Activated B cell treated with CpG ODN at 0.5 μM for 24 hours (primary cell): Measurements from ENCODE around the gene IQGAP3. TPM values are rescaled to one million over a fixed set of nuclear protein-coding genes. Genes with fewer than 3 reads are reported as not detected.
"Not testable (repeated sequence)": the region's sequence is repeated elsewhere in the genome, so short reads cannot be mapped to it uniquely, and the experiment has no call there.

Experiments
- ATAC-seq: fragments of 200-7000 bp; cut with Tn5 transposase; one replicate; pipeline ENCODE4 v1.10.0; 2021; ENCODE audit warnings: low read depth, mild to moderate bottlenecking, moderate library complexity
- CTCF ChIA-PET: fragments of 350-600 bp; sonication (Branson Sonifier 250); formaldehyde crosslinking; loops from one replicate; lab custom pipeline; 2021; ENCODE audit warnings: antibody characterized with exemption; lab: Charles Lee
- POLR2A ChIA-PET: fragments of 350-600 bp; sonication (Branson Sonifier 250); formaldehyde crosslinking; loops from one replicate; lab custom pipeline; 2021; ENCODE audit warnings: antibody characterized with exemption; lab: Charles Lee
- DNase-seq: peaks from one replicate; pipeline ENCODE4 v3.0.0; 2022
- H3K27ac Mint-ChIP-seq: one replicate; pipeline ENCODE4 v1.8.0; 2020; ENCODE audit warnings: mixed read lengths
- H3K27me3 Mint-ChIP-seq: one replicate; pipeline ENCODE4 v1.8.0; 2021; ENCODE audit warnings: mixed read lengths
- H3K36me3 Mint-ChIP-seq: one replicate; pipeline ENCODE4 v1.8.0; 2021; ENCODE audit warnings: low read depth, mixed read lengths
- H3K4me1 Mint-ChIP-seq: one replicate; pipeline ENCODE4 v1.8.0; 2021; ENCODE audit warnings: mixed read lengths
- H3K4me3 Mint-ChIP-seq: one replicate; pipeline ENCODE4 v1.8.0; 2020; ENCODE audit warnings: mild to moderate bottlenecking, mixed read lengths
- H3K9me3 Mint-ChIP-seq: one replicate; pipeline ENCODE4 v1.8.0; 2020; ENCODE audit warnings: mixed read lengths
- CTCF ChIP-seq: fragments of 200-600 bp; IDR thresholded peaks from one replicate; pipeline ENCODE4 v1.8.0; 2022; ENCODE audit warnings: antibody characterized with exemption, mild to moderate bottlenecking
- intact Hi-C: fragments of 100-400 bp; cut with micrococcal nuclease; formaldehyde crosslinking; loops from one replicate; pipeline ENCODE4 v1.15.1; 2024
- total RNA-seq: library from RNA; stranded (reverse); gene quantifications from 2 replicates; pipeline ENCODE4 v1.2.3, GENCODE V29; 2022

IQGAP3 gene
- total RNA-seq, 1 donor from 2014 or later, result 0.29 TPM

DNA sequence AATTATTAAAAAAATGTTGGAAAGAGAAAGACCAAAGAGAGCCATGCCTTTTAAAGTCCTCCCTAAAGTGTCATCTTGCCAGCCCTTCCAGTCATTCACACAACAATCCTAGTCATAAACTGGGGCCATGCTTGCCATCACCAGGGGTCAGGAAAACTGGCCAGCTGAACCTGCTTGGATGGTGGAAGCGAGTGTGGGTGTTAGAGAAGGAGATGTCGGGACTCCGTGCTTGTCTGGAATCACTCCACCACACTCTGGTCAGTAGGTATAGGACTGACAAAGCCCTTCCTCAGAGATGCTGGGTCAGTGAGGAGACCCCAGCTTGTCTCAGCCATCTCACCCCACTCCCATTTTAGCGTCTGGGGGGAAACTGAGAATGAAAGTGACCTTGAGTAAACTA lies 43.6 kb upstream of the IQGAP3 start:
- DNase-seq (no peak), ATAC-seq (no peak)
- ChIA-PET CTCF (no interaction called here), POLR2A (no interaction called here)
- Mint-ChIP-seq H3K9me3 (no peaks in the 10 kb centered on the region), H3K4me1 (no peaks in the 10 kb centered on the region), H3K27ac (no peak overlapping the region), H3K4me3 (no peak overlapping the region), H3K36me3 (no peaks in the 10 kb centered on the region), H3K27me3 (peaks cover 43% of the 10 kb centered on the region)
- TF ChIP-seq CTCF, result no peak
- intact Hi-C loops, result no loop called here

- intact Hi-C loops, result no loop called here
- DNase-seq (no peak), ATAC-seq (no peak)
- peaks cover 12% of the 10 kb centered on the region for H3K4me1 Mint-ChIP-seq
- H3K27ac Mint-ChIP-seq, result no peak overlapping the region
- ChIA-PET POLR2A (no interaction called here), CTCF (interaction anchor here (1.1 to 2.2 kb wide), 4 partner anchors 11 to 227 kb away, joined by 3 to 17 read pairs (median 4); no protein-coding TSS in a partner anchor)
- no peak for TF ChIP-seq CTCF
- H3K36me3 Mint-ChIP-seq, result no peaks in the 10 kb centered on the region
- H3K27me3 Mint-ChIP-seq, result peaks cover 29% of the 10 kb centered on the region
- H3K4me3 Mint-ChIP-seq, result no peak overlapping the region
- no peaks in the 10 kb centered on the region for H3K9me3 Mint-ChIP-seq
Measured at GRCh38 chr1:156612666-156613065, 40.3 kb upstream of the IQGAP3 start.

GRCh38 chr1:156610072-156610471 lies 37.7 kb upstream of the IQGAP3 start:
- H3K36me3 Mint-ChIP-seq, intact Hi-C loops, ATAC-seq, H3K4me3 Mint-ChIP-seq, POLR2A ChIA-PET, H3K9me3 Mint-ChIP-seq, DNase-seq, H3K27ac Mint-ChIP-seq: not testable (repeated sequence)
- Mint-ChIP-seq H3K27me3 (peaks cover 15% of the 10 kb centered on the region), H3K4me1 (peaks cover 27% of the 10 kb centered on the region)
- CTCF ChIA-PET, result interaction anchor here (0.7 to 1.2 kb wide), 3 partner anchors 14 to 225 kb away, joined by 3 to 5 read pairs (median 4); no protein-coding TSS in a partner anchor

GRCh38 chr1:156608981-156609380 lies 36.6 kb upstream of the IQGAP3 start:
- ATAC-seq (peak; percentile 67), DNase-seq (no peak)
- POLR2A ChIA-PET, result interaction anchor here (0.6 to 2.1 kb wide), 5 partner anchors 8 to 223 kb away, joined by 3 to 22 read pairs (median 4); no protein-coding TSS in a partner anchor
- Mint-ChIP-seq H3K27me3 (peaks cover 7% of the 10 kb centered on the region), H3K36me3 (no peaks in the 10 kb centered on the region), H3K4me3 (no peak overlapping the region), H3K4me1 (peaks cover 27% of the 10 kb centered on the region), H3K9me3 (no peaks in the 10 kb centered on the region), H3K27ac (no peak overlapping the region)
- intact Hi-C loops, result loop anchor here (1.0 kb wide), 5 partner anchors 25 to 224 kb away; no protein-coding TSS in a partner anchor
- TF ChIP-seq CTCF, result no peak
- CTCF ChIA-PET, result interaction anchor here (0.8 to 2.1 kb wide), 29 partner anchors 9 to 251 kb away, joined by 3 to 47 read pairs (median 4); partner anchors contain the start of gene IQGAP3

DNA sequence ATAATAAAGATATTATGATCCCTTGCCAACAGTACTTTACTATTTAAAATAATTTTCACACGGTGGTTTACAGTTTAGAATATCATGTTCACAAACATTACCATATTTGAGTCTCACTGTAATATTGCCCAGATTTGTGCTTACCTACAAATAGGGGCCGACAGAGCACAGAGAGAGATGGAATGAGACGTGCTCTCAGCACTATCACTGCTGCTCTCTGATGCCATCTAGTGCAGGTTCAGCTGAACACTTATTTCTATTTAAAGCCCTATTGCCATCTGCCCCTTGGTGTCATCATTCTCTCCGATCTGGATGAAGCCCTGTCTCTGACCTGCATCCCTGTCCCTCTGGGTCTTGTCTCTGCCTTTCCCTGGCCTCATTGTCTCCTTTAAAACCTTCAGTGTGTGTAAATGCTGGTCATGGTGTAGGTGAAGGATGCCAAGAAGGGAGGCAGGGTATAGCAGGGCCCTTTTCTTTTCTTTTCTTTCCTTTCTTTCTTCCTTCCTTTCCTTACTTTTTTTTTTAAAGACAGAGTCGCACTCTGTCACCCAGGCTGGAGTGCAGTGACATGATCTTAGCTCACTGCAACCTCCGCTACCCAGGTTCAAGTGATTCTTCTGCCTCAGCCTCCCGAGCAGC lies 35.8 kb upstream of the IQGAP3 start:
- Mint-ChIP-seq H3K27ac (peak overlapping the region; percentile 73), H3K36me3 (no peaks in the 10 kb centered on the region), H3K27me3 (peaks cover 5% of the 10 kb centered on the region), H3K4me3 (peak overlapping the region; percentile 55), H3K9me3 (no peaks in the 10 kb centered on the region), H3K4me1 (peaks cover 27% of the 10 kb centered on the region)
- intact Hi-C loops, result loop anchor here (1.0 kb wide), 5 partner anchors 24 to 223 kb away; no protein-coding TSS in a partner anchor
- ATAC-seq, result peak; percentile 78
- peak; percentile 45 for TF ChIP-seq CTCF
- CTCF ChIA-PET, result interaction anchor here (0.5 to 2.1 kb wide), 33 partner anchors 8 to 252 kb away, joined by 3 to 47 read pairs (median 4); partner anchors contain the start of genes IQGAP3, MEF2D and NAXE
- DNase-seq, result no peak
- POLR2A ChIA-PET, result interaction anchor here (0.7 to 2.1 kb wide), 8 partner anchors 14 to 395 kb away, joined by 3 to 22 read pairs (median 5); partner anchors contain the start of genes MEF2D and PMF1

DNA sequence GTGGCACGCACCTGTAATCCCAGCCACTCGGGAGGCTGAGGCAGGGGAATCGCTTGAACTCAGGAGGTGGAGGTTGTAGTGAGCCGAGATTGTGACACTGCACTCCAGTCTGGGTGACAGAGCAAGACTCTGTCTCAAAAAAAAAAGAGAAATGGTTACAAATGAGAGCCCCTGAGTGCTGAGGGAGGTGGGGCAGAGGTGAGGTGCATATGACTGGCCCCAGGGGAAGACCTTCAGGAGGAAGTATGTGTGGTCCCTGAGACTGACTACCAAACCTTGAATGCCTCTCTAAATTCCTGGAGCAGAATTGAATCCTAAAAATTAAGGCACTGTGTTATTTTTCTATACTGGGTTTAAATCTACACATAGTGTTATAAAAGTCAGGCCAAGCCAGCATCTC lies 35.0 kb upstream of the IQGAP3 start:
- Mint-ChIP-seq H3K4me1 (peaks cover 30% of the 10 kb centered on the region), H3K27ac (peak overlapping the region; percentile 63), H3K4me3 (peak overlapping the region; percentile 19)
- H3K36me3 Mint-ChIP-seq, DNase-seq, H3K27me3 Mint-ChIP-seq, H3K9me3 Mint-ChIP-seq: not testable (repeated sequence)
- peak; percentile 80 for ATAC-seq
- intact Hi-C loops, result loop anchor here (1.0 kb wide), 1 partner anchor 107 kb away; the partner anchor contains the start of gene MEF2D
- POLR2A ChIA-PET, result interaction anchor here (1.2 to 2.1 kb wide), 4 partner anchors 13 to 127 kb away, joined by 5 to 22 read pairs (median 8); partner anchors contain the start of gene MEF2D
- CTCF ChIA-PET, result interaction anchor here (1.2 to 2.1 kb wide), 8 partner anchors 17 to 221 kb away, joined by 5 to 47 read pairs (median 11); partner anchors contain the start of gene MEF2D
